Skin epidermis (tissue), 12 donors: Measurements from ENCODE around the gene TREH.

Experiments used
- H3K27ac ChIP-seq, 21 experiments: fragments of 200-600 bp; sonication (generic) in 11 of 21; one replicate each; pipeline ENCODE4 v1.5.0; 2020; ENCODE audit warnings: mild to moderate bottlenecking in 3 of 21, inconsistent platforms in 2 of 21, moderate library complexity in 2 of 21
- H3K4me3 ChIP-seq, 7 experiments: fragments of 200-600 bp; sonication (generic) in 2 of 7; one replicate each; pipeline ENCODE4 v1.5.0; 2020; ENCODE audit warnings: inconsistent platforms in 2 of 7, mild to moderate bottlenecking in 2 of 7, moderate library complexity in 1 of 7

TREH gene

GRCh38 chr11:118635237-118635591 is 44.2 kb downstream of the TREH start:
- peak overlapping the region in 8 of 21 experiments; percentile 11 to 60 (median 38) for H3K27ac ChIP-seq
- H3K4me3 ChIP-seq, result peak overlapping the region in 1 of 7 experiments; percentile 12

DNA sequence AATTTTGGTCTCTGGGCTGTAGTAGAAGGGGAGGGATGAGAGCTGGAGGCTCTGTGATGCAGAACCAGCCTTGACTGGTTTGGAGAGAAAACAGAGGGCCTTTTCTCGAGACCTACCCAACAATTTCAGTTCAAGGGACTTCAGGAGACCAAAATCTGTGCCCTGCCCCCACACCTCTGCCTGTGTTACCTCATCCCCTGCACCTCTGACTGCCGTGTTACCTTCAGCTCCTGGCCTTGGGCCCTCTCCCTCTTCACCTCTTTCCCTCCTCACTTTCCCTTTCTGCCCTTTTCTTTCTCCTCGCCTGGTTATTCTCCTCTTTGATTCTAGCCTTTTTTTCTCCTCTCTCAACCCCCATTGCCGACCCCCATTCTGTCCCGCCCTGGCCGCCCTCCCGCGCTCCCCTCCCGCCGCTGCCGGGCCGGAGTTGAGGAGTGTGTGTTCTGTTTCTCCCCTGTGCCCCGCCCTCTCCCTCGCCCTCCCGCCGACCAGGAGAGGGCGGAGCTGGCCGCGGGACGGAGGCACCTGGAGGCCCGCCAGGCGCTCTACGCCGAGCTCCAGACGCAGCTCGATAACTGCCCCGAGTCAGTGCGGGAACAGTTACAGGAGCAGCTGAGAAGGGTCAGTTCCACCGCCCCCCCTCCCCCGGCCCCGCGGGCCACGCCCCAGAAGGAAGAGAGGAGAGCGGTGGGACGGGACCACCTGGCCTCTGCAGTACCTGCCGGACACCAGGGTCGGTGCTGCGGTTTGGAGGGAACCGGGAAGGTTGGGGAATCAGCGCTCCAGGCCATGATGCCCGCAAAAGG is 44.8 kb downstream of the TREH start:
- H3K27ac ChIP-seq, result peak overlapping the region in 13 of 21 experiments; percentile 4 to 64 (median 35)
- peak overlapping the region in 2 of 7 experiments; percentile 4 to 12 for H3K4me3 ChIP-seq

DNA sequence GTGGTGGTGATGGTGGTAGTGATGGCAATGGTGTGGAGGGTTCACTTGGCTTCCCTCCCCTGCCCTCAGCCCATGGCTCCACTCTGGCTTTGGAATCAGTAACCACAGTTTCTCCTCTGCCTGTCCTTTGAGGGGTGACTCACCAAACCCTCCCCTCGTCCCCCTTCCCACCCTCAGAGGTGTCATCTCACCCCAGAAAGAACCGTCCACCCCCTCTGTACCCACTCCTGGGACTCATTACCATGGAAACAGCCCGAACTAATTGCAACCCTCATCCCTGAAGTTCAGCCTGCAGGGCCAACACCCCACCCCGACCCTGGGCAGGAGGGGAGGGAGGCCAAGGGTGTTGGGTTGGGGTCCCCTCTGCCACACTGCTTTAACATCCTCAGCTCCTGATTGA is 45.5 kb downstream of the TREH start:
- peak overlapping the region in 8 of 21 experiments; percentile 4 to 64 (median 42) for H3K27ac ChIP-seq
- H3K4me3 ChIP-seq, result no peak overlapping the region

- H3K27ac ChIP-seq, result peak overlapping the region in 3 of 21 experiments; percentile 0 to 34 (median 24)
- no peak overlapping the region for H3K4me3 ChIP-seq
These were observed 46.1 kb downstream of the TREH start for GRCh38 chr11:118633319-118633690.

GRCh38 chr11:118632577-118633318 is 46.7 kb downstream of the TREH start:
- Histone ChIP-seq H3K27ac (peak overlapping the region in 5 of 21 experiments; percentile 1 to 34 (median 24)), H3K4me3 (no peak overlapping the region)

- H3K27ac ChIP-seq, result peak overlapping the region in 1 of 21 experiments; percentile 1
- no peak overlapping the region for H3K4me3 ChIP-seq
These were observed 48.1 kb downstream of the TREH start for GRCh38 chr11:118631142-118631909.

DNA sequence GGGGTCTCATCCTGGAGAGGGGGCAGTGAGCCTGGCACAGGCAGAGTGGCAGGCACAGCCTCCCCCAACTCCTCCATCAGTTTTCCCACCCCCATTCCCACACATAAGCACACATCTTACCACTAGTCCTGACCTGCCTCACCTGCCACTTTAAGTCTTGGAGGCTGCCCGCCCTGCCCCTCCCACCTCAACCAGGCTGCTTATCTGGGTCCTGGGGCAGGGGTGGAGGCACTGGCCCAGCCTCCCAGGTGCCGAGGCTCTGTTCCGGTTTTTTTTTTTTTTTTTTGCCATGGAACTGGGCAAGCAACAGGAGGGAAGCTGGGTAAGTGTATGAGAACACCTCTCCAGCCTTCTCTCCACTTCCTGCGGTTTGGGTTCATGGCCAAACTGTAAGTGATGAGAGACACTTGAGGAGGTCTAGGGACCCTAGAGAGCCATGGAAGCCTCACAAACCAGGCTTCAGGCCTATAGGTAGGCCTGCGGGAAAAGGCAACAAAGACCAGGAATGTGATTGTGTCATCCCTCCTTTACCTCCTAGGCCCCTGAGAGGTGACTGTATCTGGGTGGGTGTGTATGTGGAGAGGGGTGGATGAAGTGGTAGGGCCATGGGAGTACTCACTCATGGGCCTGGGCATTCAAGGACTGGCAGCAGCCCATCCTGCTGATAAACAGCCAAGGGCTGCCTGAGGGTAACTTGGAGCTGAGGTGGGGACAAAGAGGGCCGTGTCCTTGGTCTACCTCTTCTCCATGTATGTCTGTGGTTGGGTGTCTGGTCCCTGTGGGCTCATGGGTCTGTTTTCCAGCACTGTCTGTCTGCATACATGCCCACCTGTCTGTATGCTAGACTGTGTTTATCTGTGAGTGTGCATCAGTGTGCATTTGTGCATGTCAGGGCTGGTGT is 49.4 kb downstream of the TREH start:
- Histone ChIP-seq H3K4me3 (no peak overlapping the region), H3K27ac (peak overlapping the region in 4 of 21 experiments; percentile 0 to 39 (median 18))

- Histone ChIP-seq H3K27ac (peak overlapping the region in 4 of 21 experiments; percentile 6 to 48 (median 20)), H3K4me3 (no peak overlapping the region)
These were observed 50.4 kb downstream of the TREH start for GRCh38 chr11:118628861-118629549.

- Histone ChIP-seq H3K27ac (peak overlapping the region in 3 of 21 experiments; percentile 6 to 48 (median 24)), H3K4me3 (no peak overlapping the region)
These were observed 51.0 kb downstream of the TREH start for GRCh38 chr11:118628432-118628831.

DNA sequence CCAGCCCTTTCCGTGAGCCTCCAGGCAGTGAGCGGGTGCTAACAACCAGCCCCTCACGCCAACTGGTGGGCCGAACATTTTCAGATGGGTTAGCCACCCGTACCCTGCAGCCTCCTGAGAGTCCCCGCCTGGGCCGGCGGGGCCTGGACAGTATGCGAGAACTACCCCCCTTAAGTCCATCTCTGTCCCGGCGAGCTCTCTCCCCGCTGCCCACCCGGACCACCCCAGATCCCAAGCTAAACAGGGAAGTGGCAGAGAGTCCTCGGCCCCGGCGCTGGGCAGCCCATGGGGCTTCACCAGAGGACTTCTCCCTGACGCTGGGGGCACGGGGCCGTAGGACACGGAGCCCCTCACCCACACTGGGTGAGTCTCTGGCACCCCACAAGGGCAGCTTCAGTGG is 51.4 kb downstream of the TREH start:
- Histone ChIP-seq H3K4me3 (no peak overlapping the region), H3K27ac (peak overlapping the region in 2 of 21 experiments; percentile 6 to 24)

DNA sequence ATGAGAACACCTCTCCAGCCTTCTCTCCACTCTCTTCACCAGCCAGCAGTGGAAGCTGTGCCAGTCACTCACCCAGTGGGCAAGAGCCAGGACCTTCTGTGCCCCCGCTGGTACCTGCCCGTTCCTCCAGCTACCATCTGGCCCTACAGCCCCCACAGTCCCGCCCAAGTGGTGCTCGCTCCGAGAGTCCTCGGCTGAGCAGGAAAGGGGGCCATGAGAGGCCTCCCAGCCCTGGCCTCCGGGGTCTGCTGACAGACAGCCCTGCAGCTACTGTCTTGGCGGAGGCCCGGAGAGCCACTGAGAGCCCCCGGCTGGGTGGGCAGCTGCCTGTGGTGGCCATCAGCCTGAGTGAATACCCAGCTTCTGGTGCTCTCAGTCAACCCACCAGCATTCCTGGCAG is 51.9 kb downstream of the TREH start:
- H3K27ac ChIP-seq, result no peak overlapping the region

DNA sequence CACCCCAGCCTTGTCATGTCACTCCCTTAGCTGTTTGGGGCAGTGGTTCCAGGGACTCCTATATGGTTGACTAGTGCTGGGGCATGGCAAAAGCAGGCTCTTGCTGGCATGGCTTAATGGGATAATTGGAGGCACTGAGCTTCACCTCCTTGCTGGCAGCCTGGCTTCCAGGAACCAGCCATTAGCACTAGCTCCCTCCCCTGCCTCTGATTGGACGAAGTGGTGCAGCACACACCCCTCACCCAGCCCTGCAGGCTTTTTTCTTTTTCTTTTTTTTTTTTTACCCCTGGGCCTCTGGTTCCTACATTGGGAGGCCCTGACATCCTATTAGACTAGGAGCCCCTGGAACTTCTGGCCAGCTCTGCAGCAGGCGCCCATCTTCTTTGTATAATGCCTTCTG is 53.5 kb downstream of the TREH start:
- peak overlapping the region in 1 of 21 experiments; percentile 89 for H3K27ac ChIP-seq
- no peak overlapping the region for H3K4me3 ChIP-seq

More for the DNA sequence above, 51.9 kb downstream of the TREH start:
- H3K4me3 ChIP-seq, result no peak overlapping the region

DNA sequence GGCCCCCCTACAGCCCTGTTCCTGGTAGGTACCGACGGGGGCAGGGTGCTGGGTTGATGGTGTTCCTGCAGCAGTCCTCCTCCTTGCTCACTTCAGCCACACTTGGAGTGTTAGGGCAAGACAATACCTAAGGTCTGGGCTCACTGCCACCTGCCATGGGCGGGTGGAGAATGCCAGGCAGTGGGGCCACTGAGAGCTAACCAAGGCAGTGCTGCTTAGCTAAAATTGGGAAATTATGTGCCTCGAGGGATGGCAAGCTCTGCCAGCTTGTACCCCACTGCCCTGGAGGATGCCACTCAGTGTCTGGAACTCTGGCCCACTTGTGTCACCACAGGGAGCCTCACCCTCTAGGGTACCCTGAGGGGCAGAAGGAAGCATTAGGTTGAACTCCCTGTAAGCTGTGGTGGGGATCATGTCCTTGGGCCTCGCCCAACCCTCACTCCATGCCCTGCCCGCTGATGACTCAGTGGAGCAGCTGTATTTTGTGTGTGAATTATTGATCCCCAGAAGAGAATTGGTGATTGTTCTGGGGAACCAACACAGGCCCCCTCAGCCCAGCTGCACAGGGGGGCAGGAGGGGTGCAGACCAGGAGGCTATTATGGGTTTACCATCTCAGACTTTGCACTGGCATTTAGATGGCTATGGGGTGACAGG is 54.3 kb downstream of the TREH start:
- Histone ChIP-seq H3K4me3 (no peak overlapping the region), H3K27ac (peak overlapping the region in 5 of 21 experiments; percentile 1 to 89 (median 36))

DNA sequence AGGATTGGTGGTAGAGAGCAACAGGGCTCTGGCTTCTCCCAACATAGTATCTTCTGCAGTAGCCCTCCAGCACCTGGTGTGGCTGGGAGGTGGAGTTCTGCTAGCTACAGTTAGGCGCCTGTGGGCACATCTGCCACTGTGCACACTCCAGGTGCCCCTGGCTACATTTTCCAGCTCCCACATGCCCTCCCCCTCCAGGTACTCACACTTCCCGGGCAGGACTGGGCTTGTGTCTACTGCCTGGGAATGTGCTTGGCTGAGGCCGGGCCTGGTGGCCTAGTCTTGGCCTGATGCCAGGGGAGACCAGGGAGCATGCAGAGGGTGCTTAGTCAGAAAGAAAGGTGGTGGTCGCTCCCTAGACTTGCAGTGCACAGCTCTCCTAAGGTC is 56.2 kb downstream of the TREH start:
- H3K4me3 ChIP-seq, result no peak overlapping the region
- H3K27ac ChIP-seq, result peak overlapping the region in 16 of 21 experiments; percentile 21 to 89 (median 74)

DNA sequence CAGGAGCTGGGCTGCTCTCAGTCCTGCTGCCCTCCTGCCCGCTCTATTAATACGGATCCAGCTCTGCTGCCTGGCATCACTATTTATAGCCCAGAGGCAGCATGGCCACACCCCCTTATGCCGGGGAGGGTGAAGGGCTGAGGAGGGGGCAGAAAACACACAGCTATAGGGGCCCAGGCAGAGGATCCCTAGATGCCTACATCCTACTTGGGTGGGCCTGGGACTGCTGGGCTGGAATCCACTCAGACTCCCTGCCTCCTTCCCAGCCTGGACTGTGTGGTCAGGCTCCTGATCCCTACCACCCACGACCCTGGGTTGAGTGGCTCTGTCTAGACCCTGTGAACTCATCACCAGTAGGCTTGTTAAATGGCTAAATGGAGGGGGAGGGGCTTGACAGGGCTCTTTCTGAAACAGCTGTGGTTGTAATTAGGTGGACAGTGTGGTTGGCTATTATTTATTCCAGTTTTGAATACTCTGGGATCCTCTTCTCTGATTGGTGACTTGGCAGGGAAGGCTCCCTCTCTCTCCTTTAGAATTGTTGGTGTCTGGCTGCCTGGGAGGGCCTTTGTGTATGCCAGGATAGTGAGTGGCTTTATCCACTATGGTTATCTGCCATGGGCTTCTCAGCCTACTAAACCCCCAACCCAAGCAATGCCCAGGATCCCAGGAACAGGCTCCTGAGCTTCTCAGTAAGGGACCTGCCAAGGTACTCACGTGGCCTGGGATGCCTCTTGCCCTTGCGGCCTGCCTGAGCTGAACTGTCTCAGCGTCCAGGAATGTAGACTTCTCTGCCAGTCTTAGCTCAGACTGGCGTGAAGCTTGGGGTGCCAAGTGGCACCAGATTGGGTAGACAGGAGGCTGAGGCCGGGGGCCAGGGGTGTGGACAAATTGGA is 56.8 kb downstream of the TREH start:
- H3K27ac ChIP-seq, result peak overlapping the region in 18 of 21 experiments; percentile 62 to 89 (median 77)
- peak overlapping the region in 6 of 7 experiments; percentile 26 to 46 (median 44) for H3K4me3 ChIP-seq

GRCh38 chr11:118621784-118622375 is 57.6 kb downstream of the TREH start:
- Histone ChIP-seq H3K4me3 (peak overlapping the region; percentile 26 to 46 (median 43)), H3K27ac (peak overlapping the region in 20 of 21 experiments; percentile 18 to 89 (median 76))
